CD4-positive, alpha-beta memory T cell (primary cell): ENCODE results near the gene ZNF230. TPM values are rescaled to one million over a fixed set of nuclear protein-coding genes. Genes with fewer than 3 reads are reported as not detected.
A peak's percentile ranks its signal among the peaks of the same experiment; 100 is the strongest.

Experiments
- CTCF ChIA-PET: fragments of 350-600 bp; sonication (Branson Sonifier 250); formaldehyde crosslinking; loops from one replicate; lab custom pipeline; 2021; ENCODE audit warnings: inconsistent platforms; ENCODE audit not compliant: partially characterized antibody; lab: Charles Lee
- POLR2A ChIA-PET: fragments of 350-600 bp; sonication (Branson Sonifier 250); formaldehyde crosslinking; loops from one replicate; lab custom pipeline; 2021; ENCODE audit not compliant: partially characterized antibody; lab: Charles Lee
- DNase-seq, 5 donors: peaks; one replicate each; pipeline versions ENCODE4 v3.0.0 to v3.0.0-alpha.2; 2020 to 2022; ENCODE audit warnings: mixed read lengths in 1 of 5
- H3K27ac ChIP-seq: one replicate; pipeline ENCODE4 v1.7.0; 2013; ENCODE audit warnings: low read depth, low read length
- H3K27me3 ChIP-seq: 2 replicates; pipeline ENCODE4 v1.7.0; 2013; ENCODE audit warnings: mild to moderate bottlenecking, low read length, moderate library complexity; ENCODE audit not compliant: insufficient read depth
- H3K36me3 ChIP-seq: 2 replicates; pipeline ENCODE4 v1.7.0; 2013; ENCODE audit warnings: mild to moderate bottlenecking, low read length, moderate library complexity; ENCODE audit not compliant: insufficient read depth
- H3K4me1 ChIP-seq: 2 replicates; pipeline ENCODE4 v1.7.0; 2013; ENCODE audit warnings: mild to moderate bottlenecking, low read length, moderate library complexity; ENCODE audit not compliant: insufficient read depth
- H3K4me3 ChIP-seq, 2 donors: one replicate each; pipeline ENCODE4 v1.7.0; 2013; ENCODE audit warnings: low read length in 2 of 2, mild to moderate bottlenecking in 1 of 2
- H3K9me3 ChIP-seq, 2 donors: one replicate each; pipeline ENCODE4 v1.7.0; 2013; ENCODE audit warnings: low read length in 2 of 2, control low read depth in 1 of 2; ENCODE audit not compliant: control insufficient read depth in 1 of 2
- H3K27ac Mint-ChIP-seq, 7 donors: one replicate each; pipeline ENCODE4 v1.8.0; 2020 to 2021; ENCODE audit warnings: mixed read lengths in 7 of 7, mild to moderate bottlenecking in 6 of 7, inconsistent platforms in 3 of 7, moderate library complexity in 3 of 7
- H3K27me3 Mint-ChIP-seq, 2 donors: one replicate each; pipeline ENCODE4 v1.8.0; 2020 to 2021; ENCODE audit warnings: mixed read lengths in 2 of 2
- H3K36me3 Mint-ChIP-seq, 2 donors: one replicate each; pipeline ENCODE4 v1.8.0; 2020 to 2021; ENCODE audit warnings: mixed read lengths in 2 of 2, inconsistent platforms in 1 of 2, mild to moderate bottlenecking in 1 of 2
- H3K4me1 Mint-ChIP-seq, 4 donors: one replicate each; pipeline ENCODE4 v1.8.0; 2020 to 2021; ENCODE audit warnings: mixed read lengths in 4 of 4, mild to moderate bottlenecking in 1 of 4
- H3K4me3 Mint-ChIP-seq, 8 donors: one replicate each; pipeline ENCODE4 v1.8.0; 2020 to 2021; ENCODE audit warnings: mixed read lengths in 8 of 8, mild to moderate bottlenecking in 7 of 8, moderate library complexity in 6 of 8, inconsistent platforms in 3 of 8
- H3K9me3 Mint-ChIP-seq, 8 donors: one replicate each; pipeline ENCODE4 v1.8.0; 2020 to 2021; ENCODE audit warnings: mixed read lengths in 8 of 8, mild to moderate bottlenecking in 5 of 8, inconsistent platforms in 3 of 8, moderate library complexity in 1 of 8
- intact Hi-C: fragments of 100-400 bp; cut with micrococcal nuclease; formaldehyde crosslinking; loops from one replicate; pipeline ENCODE4 v1.15.1; 2023
- polyA plus RNA-seq, 2 donors: library from polyadenylated mRNA; unstranded; fragments of 300-500 nt; fragmentation: Illumina TruSeq; gene quantifications; one replicate each; pipeline ENCODE4 v1.2.3, GENCODE V29; 2021
- total RNA-seq, 2 experiments: library from RNA; stranded (reverse); gene quantifications; one replicate each; pipeline ENCODE4 v1.2.3, GENCODE V29; 2021

The ZNF230 gene
- 10 to 100 TPM; 16.6 to 18.4 TPM for total RNA-seq
- 1 to 10 TPM in 1 of 2 donors, under 1 TPM in 1; 0.83 to 4.8 TPM for polyA plus RNA-seq

DNA sequence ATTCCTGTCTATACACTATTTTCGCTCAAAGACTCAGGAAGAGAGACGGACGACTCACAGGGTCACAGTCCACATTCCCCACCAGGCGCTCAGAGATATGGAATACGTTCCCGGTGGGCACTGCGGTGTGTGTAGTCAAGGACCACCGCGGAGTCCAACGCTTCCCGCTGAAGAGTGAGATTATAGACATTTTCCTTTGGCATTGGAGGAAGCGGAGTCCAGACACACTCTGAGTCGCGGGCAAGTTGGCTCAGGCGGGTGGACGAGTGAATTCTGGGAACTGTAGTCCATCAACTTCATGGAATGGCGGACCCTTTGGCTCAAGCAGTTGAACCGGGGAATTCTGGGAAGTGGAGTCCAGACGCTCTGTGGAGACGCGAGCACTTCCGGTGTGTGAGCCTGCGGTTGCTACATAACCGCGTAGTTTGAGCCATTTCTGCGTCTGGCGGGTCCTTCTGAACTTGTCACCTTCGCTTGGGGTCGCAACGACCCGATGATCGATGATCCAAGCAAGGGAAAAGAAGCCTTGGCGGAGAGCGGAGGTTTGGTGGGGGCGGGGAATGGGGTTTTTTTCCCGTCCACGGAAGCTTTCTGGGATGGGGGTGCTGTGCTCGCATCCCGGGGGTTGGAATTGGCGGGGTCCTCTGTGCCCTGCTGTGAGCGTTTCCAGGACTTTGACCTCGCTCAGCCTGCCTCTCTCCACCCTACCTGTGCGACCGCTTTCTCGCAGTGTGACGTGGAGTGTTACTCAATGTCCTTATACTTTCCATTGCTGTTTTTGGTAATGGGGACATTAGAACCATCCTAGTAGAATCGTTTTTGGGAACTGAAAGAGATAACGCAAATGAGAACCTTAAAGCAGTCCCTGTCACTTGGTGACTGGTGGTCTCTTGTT lies at the start of gene ZNF230:
TSS of gene ZNF230 (plus strand) at position 392 of the 895 bp plus-strand sequence. CDS start 4,122 bp downstream, outside the sequence.
- DNase-seq = peak; percentile 80 to 89 (median 83)
- CTCF ChIA-PET = interaction anchor here (1.0 kb wide), 1 partner anchor 70 kb away, joined by 3 read pairs; no protein-coding TSS in a partner anchor
- peak within 1 kb of the TSS; percentile 98 to 100 (median 99) for H3K4me3 Mint-ChIP-seq
- H3K36me3 Mint-ChIP-seq = peaks cover 39 to 41% of the 10 kb centered on the region in 2 donors
- Histone ChIP-seq H3K36me3 (peaks cover 6% of the 10 kb centered on the region), H3K27me3 (no peaks in the 10 kb centered on the region), H3K4me3 (peak within 1 kb of the TSS; percentile 66 to 75), H3K9me3 (peaks cover 0 to under 1% of the 10 kb centered on the region in 2 donors), H3K4me1 (peaks cover 16% of the 10 kb centered on the region), H3K27ac (peak within 1 kb of the TSS; percentile 58)
- H3K27ac Mint-ChIP-seq = peak within 1 kb of the TSS; percentile 79 to 98 (median 97)
- POLR2A ChIA-PET = interaction anchor here (1.1 to 2.0 kb wide), 7 partner anchors 23 to 497 kb away, joined by 3 to 8 read pairs (median 6); partner anchors contain the start of genes ZNF180, ZNF221, ZNF222 and ZNF224
- H3K27me3 Mint-ChIP-seq = no peaks in the 10 kb centered on the region
- intact Hi-C loops = loop anchor here (1.0 to 2.0 kb wide), 11 partner anchors 19 to 209 kb away; partner anchors contain the start of genes ZNF155, ZNF222, ZNF224 and ZNF225
- peaks cover 14 to 42% (median 34%) of the 10 kb centered on the region in 8 donors for H3K9me3 Mint-ChIP-seq
- peaks cover 22 to 30% (median 23%) of the 10 kb centered on the region in 4 donors for H3K4me1 Mint-ChIP-seq

DNA sequence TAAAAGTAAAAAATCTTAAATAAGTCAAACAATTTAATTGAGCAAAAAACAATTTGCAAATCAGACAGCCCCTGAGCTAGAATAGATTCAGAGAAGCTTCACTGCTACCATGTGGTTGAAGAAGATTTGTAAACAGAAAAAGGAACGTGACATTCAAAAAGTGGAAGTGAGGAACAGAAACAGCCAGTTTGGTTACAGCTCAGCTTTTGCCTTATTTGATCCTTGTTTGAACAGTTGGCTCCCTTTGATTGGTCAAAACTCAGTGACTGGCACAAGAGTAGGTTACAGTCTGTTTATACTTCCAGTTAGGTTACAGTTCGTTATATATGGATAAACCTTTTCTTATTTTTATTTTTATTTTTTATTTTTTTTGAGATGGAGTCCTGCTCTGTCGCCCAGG lies 45.9 kb upstream of the ZNF230 start:
- Histone ChIP-seq H3K4me1 (no peaks in the 10 kb centered on the region), H3K9me3 (no peaks in the 10 kb centered on the region), H3K27ac (no peak overlapping the region), H3K36me3 (no peaks in the 10 kb centered on the region), H3K4me3 (no peak overlapping the region), H3K27me3 (no peaks in the 10 kb centered on the region)
- Mint-ChIP-seq H3K9me3 (peaks cover 3 to 55% (median 45%) of the 10 kb centered on the region in 8 donors), H3K4me1 (peaks cover 0 to 5% (median under 1%) of the 10 kb centered on the region in 4 donors), H3K36me3 (peaks cover 12 to 30% of the 10 kb centered on the region in 2 donors), H3K27ac (no peak overlapping the region), H3K4me3 (no peak overlapping the region), H3K27me3 (peaks cover 3 to 7% of the 10 kb centered on the region in 2 donors)
- ChIA-PET POLR2A (no interaction called here), CTCF (no interaction called here)
- intact Hi-C loops = no loop called here
- no peak for DNase-seq

DNA sequence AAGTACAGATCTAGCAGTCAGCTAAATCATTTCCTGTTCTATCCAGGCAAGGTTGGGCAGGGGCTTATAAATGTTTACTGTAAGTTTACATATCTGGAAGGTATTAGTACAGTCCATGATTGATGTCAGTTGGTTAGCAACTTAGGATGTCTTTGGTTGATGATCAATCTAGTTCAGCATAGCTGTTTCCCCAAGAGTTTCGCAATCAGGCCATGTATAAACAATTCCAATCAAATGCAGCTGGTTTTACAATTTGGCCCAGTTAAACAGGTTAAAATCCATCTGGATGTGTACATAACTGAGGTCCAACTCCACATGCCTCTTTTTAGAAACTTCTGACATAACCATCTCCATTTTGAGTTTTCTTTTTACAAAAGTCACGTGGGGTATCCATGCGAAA lies 44.9 kb upstream of the ZNF230 start:
- peaks cover 16 to 36% of the 10 kb centered on the region in 2 donors for H3K36me3 Mint-ChIP-seq
- H3K27me3 Mint-ChIP-seq = peaks cover 0 to 3% of the 10 kb centered on the region in 2 donors
- CTCF ChIA-PET = no interaction called here
- intact Hi-C loops = no loop called here
- no peak overlapping the region for H3K27ac ChIP-seq
- no peak overlapping the region for H3K4me3 Mint-ChIP-seq
- no peaks in the 10 kb centered on the region for H3K4me1 ChIP-seq
- no peak overlapping the region for H3K27ac Mint-ChIP-seq
- no peaks in the 10 kb centered on the region for H3K4me1 Mint-ChIP-seq
- no peak for DNase-seq
- no peak overlapping the region for H3K4me3 ChIP-seq
- H3K9me3 Mint-ChIP-seq = peaks cover 3 to 66% (median 48%) of the 10 kb centered on the region in 8 donors
- POLR2A ChIA-PET = no interaction called here
- no peaks in the 10 kb centered on the region for H3K36me3 ChIP-seq
- no peaks in the 10 kb centered on the region for H3K9me3 ChIP-seq
- H3K27me3 ChIP-seq = no peaks in the 10 kb centered on the region

DNA sequence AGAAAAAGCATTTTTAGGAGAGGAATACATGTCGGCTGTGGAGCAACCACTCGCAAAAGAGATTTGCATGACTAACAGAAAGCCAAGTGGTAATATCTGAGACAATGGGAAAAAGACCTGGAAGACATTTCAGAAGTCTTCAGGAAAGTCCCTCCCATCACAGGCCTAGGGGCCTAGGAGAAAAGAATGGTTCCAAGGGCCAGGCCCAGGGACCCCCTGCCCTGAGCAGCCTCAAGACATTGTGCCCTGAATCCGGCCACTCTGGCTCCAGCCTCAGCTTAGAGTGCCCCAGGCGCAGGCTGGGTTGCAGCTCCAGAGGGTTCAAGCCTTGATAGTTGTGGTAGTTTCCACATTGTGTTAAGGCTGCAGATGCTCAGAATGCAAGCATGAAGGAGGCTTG lies 42.3 kb upstream of the ZNF230 start:
- DNase-seq = no peak
- Mint-ChIP-seq H3K4me1 (no peaks in the 10 kb centered on the region), H3K9me3 (peaks cover 0 to 79% (median 62%) of the 10 kb centered on the region in 8 donors), H3K4me3 (no peak overlapping the region), H3K36me3 (peaks cover 32 to 51% of the 10 kb centered on the region in 2 donors), H3K27me3 (peaks cover 0 to 3% of the 10 kb centered on the region in 2 donors), H3K27ac (no peak overlapping the region)
- Histone ChIP-seq H3K4me1 (no peaks in the 10 kb centered on the region), H3K27me3 (no peaks in the 10 kb centered on the region), H3K9me3 (no peaks in the 10 kb centered on the region), H3K4me3 (no peak overlapping the region), H3K27ac (no peak overlapping the region), H3K36me3 (no peaks in the 10 kb centered on the region)
- intact Hi-C loops = no loop called here
- POLR2A ChIA-PET = no interaction called here
- CTCF ChIA-PET = no interaction called here

DNA sequence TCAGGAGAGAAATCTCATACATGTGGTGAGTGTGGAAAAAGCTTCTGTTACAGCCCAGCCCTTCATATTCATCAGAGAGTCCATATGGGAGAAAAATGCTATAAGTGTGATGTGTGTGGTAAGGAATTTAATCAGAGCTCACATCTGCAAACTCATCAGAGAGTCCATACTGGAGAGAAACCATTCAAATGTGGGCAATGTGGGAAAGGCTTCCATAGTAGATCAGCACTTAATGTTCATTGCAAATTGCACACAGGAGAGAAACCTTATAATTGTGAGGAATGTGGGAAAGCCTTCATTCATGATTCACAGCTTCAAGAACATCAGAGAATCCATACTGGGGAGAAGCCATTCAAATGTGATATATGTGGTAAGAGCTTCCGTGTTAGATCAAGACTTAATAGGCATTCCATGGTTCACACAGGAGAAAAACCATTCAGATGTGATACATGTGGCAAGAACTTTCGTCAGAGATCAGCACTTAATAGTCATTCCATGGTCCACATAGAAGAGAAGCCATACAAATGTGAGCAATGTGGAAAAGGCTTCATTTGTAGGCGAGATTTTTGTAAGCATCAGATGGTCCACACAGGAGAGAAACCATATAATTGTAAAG lies 36.6 kb upstream of the ZNF230 start:
- Histone ChIP-seq H3K9me3 (peaks cover 0 to 36% of the 10 kb centered on the region in 2 donors), H3K4me1 (no peaks in the 10 kb centered on the region), H3K4me3 (no peak overlapping the region), H3K36me3 (no peaks in the 10 kb centered on the region), H3K27ac (no peak overlapping the region), H3K27me3 (no peaks in the 10 kb centered on the region)
- intact Hi-C loops = no loop called here
- H3K27ac Mint-ChIP-seq = no peak overlapping the region
- no peak for DNase-seq
- H3K36me3 Mint-ChIP-seq = peaks cover 54 to 61% of the 10 kb centered on the region in 2 donors
- ChIA-PET CTCF (no interaction called here), POLR2A (no interaction called here)
- no peak overlapping the region for H3K4me3 Mint-ChIP-seq
- peaks cover 11 to 91% (median 80%) of the 10 kb centered on the region in 8 donors for H3K9me3 Mint-ChIP-seq
- H3K27me3 Mint-ChIP-seq = peaks cover 0 to 1% of the 10 kb centered on the region in 2 donors
- no peaks in the 10 kb centered on the region for H3K4me1 Mint-ChIP-seq

DNA sequence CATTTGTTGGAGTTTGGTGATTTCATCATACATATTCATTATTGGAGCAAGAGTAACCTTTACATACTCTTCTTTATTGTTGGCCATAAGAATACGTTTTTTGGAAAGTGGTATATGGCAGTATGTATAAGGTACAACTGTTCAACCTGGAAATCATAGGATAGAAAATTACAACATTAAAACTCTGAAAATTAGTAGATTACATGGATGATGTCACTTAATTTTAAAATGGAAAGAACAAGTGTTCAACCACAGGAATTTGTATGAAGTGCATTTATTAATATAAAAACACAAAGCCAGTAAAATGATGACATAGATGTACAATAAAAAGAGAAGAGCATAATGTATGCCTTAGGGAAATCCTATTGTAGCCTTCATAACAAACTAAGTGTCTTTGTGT lies 26.0 kb upstream of the ZNF230 start:
- H3K36me3 Mint-ChIP-seq = peaks cover 11 to 16% of the 10 kb centered on the region in 2 donors
- no peak for DNase-seq
- intact Hi-C loops = no loop called here
- no peaks in the 10 kb centered on the region for H3K4me1 Mint-ChIP-seq
- peaks cover 0 to 67% (median 44%) of the 10 kb centered on the region in 8 donors for H3K9me3 Mint-ChIP-seq
- no peaks in the 10 kb centered on the region for H3K4me1 ChIP-seq
- no peak overlapping the region for H3K4me3 Mint-ChIP-seq
- H3K27me3 ChIP-seq = no peaks in the 10 kb centered on the region
- peaks cover 0 to 6% of the 10 kb centered on the region in 2 donors for H3K27me3 Mint-ChIP-seq
- ChIA-PET POLR2A (no interaction called here), CTCF (no interaction called here)
- H3K27ac Mint-ChIP-seq = no peak overlapping the region
- H3K9me3 ChIP-seq = no peaks in the 10 kb centered on the region
- H3K36me3 ChIP-seq = no peaks in the 10 kb centered on the region
- H3K27ac ChIP-seq = no peak overlapping the region
- H3K4me3 ChIP-seq = no peak overlapping the region

DNA sequence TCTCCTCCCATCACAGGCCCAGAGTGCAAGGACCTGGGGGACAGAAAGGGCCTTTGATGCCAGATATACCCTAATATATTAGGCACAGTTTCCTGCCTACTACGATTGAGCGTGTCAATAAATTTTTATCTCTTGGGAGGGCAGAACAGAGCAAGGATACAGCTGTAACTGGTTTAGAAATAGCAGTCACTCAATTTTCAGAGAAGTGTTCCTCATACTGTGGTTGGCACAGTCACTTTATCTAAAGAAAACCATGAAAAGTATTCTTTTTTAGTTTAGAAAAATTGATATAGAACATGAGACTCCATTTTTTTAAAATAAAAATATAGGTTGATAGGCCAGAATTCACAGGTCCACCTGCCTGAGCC lies 19.2 kb upstream of the ZNF230 start:
- H3K36me3 Mint-ChIP-seq = peaks cover 15 to 17% of the 10 kb centered on the region in 2 donors
- Histone ChIP-seq H3K27me3 (no peaks in the 10 kb centered on the region), H3K4me3 (peak overlapping the region in 1 of 2 donors; percentile 90), H3K4me1 (peaks cover 14% of the 10 kb centered on the region), H3K27ac (peak overlapping the region; percentile 58), H3K36me3 (no peaks in the 10 kb centered on the region), H3K9me3 (no peaks in the 10 kb centered on the region)
- peak overlapping the region; percentile 69 to 99 (median 88) for H3K4me3 Mint-ChIP-seq
- CTCF ChIA-PET = no interaction called here
- peak overlapping the region in 4 of 7 donors; percentile 21 to 95 (median 74) for H3K27ac Mint-ChIP-seq
- no peaks in the 10 kb centered on the region for H3K27me3 Mint-ChIP-seq
- H3K4me1 Mint-ChIP-seq = peaks cover 8 to 12% (median 10%) of the 10 kb centered on the region in 4 donors
- peaks cover 0 to 8% (median under 1%) of the 10 kb centered on the region in 8 donors for H3K9me3 Mint-ChIP-seq
- POLR2A ChIA-PET = interaction anchor here (1.0 to 1.3 kb wide), 2 partner anchors 32 to 48 kb away, joined by 3 to 6 read pairs; partner anchors contain the start of genes ZNF221 and ZNF45
- DNase-seq = no peak
- intact Hi-C loops = no loop called here
